PC-3 (cell line): ENCODE measurements around the gene PRSS50. TPM values are rescaled to one million over a fixed set of nuclear protein-coding genes. Genes with fewer than 3 reads are reported as not detected.
A peak's percentile ranks its signal among the peaks of the same experiment; 100 is the strongest.

Source experiments
- ATAC-seq: fragments of 200-7000 bp; cut with Tn5 transposase; 2 replicates; pipeline ENCODE4 v1.9.1; 2020; ENCODE audit warnings: mild to moderate bottlenecking, moderate library complexity
- BruUV-seq: library from RNA; stranded (reverse); fragments of 400-500 nt; replicated peaks from 2 replicates; lab custom pipeline; 2021; lab: Mats Ljungman, UMichigan
- CTCF ChIA-PET: fragments of 300-600 bp; sonication (Branson Sonifier 250); formaldehyde crosslinking; loops from one replicate; lab custom pipeline; 2022; ENCODE audit warnings: antibody characterized with exemption; lab: Charles Lee
- POLR2A ChIA-PET: fragments of 300-600 bp; sonication (Branson Sonifier 250); formaldehyde crosslinking; loops from one replicate; lab custom pipeline; 2022; ENCODE audit warnings: antibody characterized with exemption; ENCODE audit not compliant: unreplicated experiment; lab: Charles Lee
- DNase-seq: peaks from one replicate; pipeline ENCODE4 v3.0.0-alpha.2; 2015
- H2AFZ ChIP-seq: fragments of 300-600 bp; sonication (generic); 2 replicates; pipeline ENCODE4 v1.6.0; 2016; ENCODE audit warnings: antibody characterized with exemption, low read length
- H3F3A ChIP-seq: fragments of 300-600 bp; sonication (generic); one replicate; pipeline ENCODE4 v1.6.0; 2017; ENCODE audit warnings: antibody characterized with exemption, low read length, control low read depth, mild to moderate bottlenecking; ENCODE audit not compliant: unreplicated experiment
- H3K27ac ChIP-seq: fragments of 300-600 bp; sonication (generic); 2 replicates; pipeline ENCODE4 v1.5.1; 2016; ENCODE audit warnings: mild to moderate bottlenecking, low read length
- H3K27me3 ChIP-seq: fragments of 300-600 bp; sonication (generic); 2 replicates; pipeline ENCODE4 v1.6.1; 2016; ENCODE audit warnings: low read length, mixed read lengths
- H3K36me3 ChIP-seq: fragments of 300-600 bp; sonication (generic); 2 replicates; pipeline ENCODE4 v1.6.1; 2016; ENCODE audit warnings: low read depth, mixed run types, low read length, mixed read lengths
- H3K4me1 ChIP-seq: fragments of 300-600 bp; sonication (generic); 2 replicates; pipeline ENCODE4 v1.5.1; 2016; ENCODE audit warnings: low read length; ENCODE audit not compliant: insufficient read depth
- H3K4me2 ChIP-seq: fragments of 300-600 bp; sonication (generic); 2 replicates; pipeline ENCODE4 v1.6.0; 2016; ENCODE audit warnings: low read length
- H3K4me3 ChIP-seq: fragments of 300-600 bp; sonication (generic); 2 replicates; pipeline ENCODE4 v1.5.1; 2016; ENCODE audit warnings: mild to moderate bottlenecking, low read length, mixed read lengths
- H3K79me2 ChIP-seq: fragments of 300-600 bp; sonication (generic); 2 replicates; pipeline ENCODE4 v1.6.1; 2017; ENCODE audit warnings: low read length, mixed read lengths
- H3K9ac ChIP-seq: fragments of 300-600 bp; sonication (generic); 2 replicates; pipeline ENCODE4 v1.6.0; 2016; ENCODE audit warnings: mild to moderate bottlenecking, low read length
- H3K9me2 ChIP-seq: fragments of 300-600 bp; sonication (generic); replicated peaks from 2 replicates; pipeline ENCODE4 v1.6.1; 2016; ENCODE audit warnings: mixed run types, low read length, mixed read lengths
- H3K9me3 ChIP-seq: fragments of 300-600 bp; sonication (generic); 2 replicates; pipeline ENCODE4 v1.6.1; 2016; ENCODE audit warnings: low read length, mixed read lengths
- H4K20me1 ChIP-seq: fragments of 300-600 bp; sonication (generic); 2 replicates; pipeline ENCODE4 v1.6.1; 2016; ENCODE audit warnings: low read length, mixed read lengths
- EZH2 ChIP-seq: fragments of 300-600 bp; sonication (generic); IDR thresholded peaks from one replicate; pipeline ENCODE4 v1.6.1; 2017; ENCODE audit warnings: antibody characterized with exemption, mild to moderate bottlenecking, low read length; ENCODE audit not compliant: unreplicated experiment
- EZH2phosphoT487 ChIP-seq: fragments of 300-600 bp; sonication (generic); IDR thresholded peaks from 2 replicates; pipeline ENCODE4 v1.6.1; 2018; ENCODE audit warnings: mild to moderate bottlenecking, antibody characterized with exemption, low read length, borderline replicate concordance
- intact Hi-C: fragments of 100-400 bp; cut with micrococcal nuclease; formaldehyde crosslinking; loops from 2 replicates; pipeline ENCODE4 v1.9.0; 2023
- total RNA-seq: library from RNA; depleted of rRNA; stranded (reverse); fragments of >200 nt; gene quantifications from 2 replicates; pipeline ENCODE4 v1.2.3, GENCODE V29; 2014
- TF ChIP-seq, protein P1 (sequence below): fragments of 300-600 bp; sonication (generic); conservative IDR thresholded peaks from 2 replicates; pipeline ENCODE4 v1.5.1; 2017; ENCODE audit warnings: antibody characterized with exemption, low read depth, mild to moderate bottlenecking, low read length

Gene PRSS50
- total RNA-seq, 1 experiment from 2014 or later, result not detected

DNA sequence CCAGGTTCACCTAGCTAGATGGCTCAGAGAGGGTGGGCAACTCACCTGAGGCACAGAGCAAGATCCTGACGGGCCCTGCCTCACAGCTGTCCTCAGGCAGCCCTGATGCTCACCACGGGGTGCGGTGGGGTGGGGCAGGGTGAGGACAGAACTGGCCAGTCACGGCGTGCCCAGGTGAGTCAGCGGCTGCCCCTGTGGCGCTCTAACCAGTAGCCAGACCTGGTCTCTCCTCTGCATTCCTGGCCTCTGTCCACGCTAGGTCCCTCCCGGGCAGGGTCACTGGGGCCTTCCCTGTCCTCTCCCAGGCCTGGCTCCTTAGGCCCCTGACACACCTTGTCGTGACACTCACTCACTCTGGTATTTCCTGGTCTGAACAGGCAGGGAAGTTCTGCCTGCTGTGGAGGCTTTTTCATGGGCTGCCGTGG lies 25.1 kb downstream of the PRSS50 start:
- H3K27ac ChIP-seq, result peak overlapping the region; percentile 88
- peak overlapping the region; percentile 80 for H2AFZ ChIP-seq
- intact Hi-C loops, result loop anchor here (5.0 kb wide), 1 partner anchor 285 kb away; the partner anchor contains the start of genes CCR5AS and CCRL2
- H3K4me3 ChIP-seq, result peak overlapping the region; percentile 82
- ATAC-seq (peak; percentile 72), DNase-seq (peak; percentile 91)
- H3K79me2 ChIP-seq, result peaks cover 8% of the 10 kb centered on the region
- H3K4me2 ChIP-seq, result peak overlapping the region; percentile 98
- ChIA-PET CTCF (no interaction called here), POLR2A (no interaction called here)
- H3K36me3 ChIP-seq, result no peaks in the 10 kb centered on the region
- no peaks in the 10 kb centered on the region for H3K9me3 ChIP-seq
- TF ChIP-seq, protein P1, sequence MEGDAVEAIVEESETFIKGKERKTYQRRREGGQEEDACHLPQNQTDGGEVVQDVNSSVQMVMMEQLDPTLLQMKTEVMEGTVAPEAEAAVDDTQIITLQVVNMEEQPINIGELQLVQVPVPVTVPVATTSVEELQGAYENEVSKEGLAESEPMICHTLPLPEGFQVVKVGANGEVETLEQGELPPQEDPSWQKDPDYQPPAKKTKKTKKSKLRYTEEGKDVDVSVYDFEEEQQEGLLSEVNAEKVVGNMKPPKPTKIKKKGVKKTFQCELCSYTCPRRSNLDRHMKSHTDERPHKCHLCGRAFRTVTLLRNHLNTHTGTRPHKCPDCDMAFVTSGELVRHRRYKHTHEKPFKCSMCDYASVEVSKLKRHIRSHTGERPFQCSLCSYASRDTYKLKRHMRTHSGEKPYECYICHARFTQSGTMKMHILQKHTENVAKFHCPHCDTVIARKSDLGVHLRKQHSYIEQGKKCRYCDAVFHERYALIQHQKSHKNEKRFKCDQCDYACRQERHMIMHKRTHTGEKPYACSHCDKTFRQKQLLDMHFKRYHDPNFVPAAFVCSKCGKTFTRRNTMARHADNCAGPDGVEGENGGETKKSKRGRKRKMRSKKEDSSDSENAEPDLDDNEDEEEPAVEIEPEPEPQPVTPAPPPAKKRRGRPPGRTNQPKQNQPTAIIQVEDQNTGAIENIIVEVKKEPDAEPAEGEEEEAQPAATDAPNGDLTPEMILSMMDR, result no peak
- TF ChIP-seq EZH2phosphoT487, result no peak
- TF ChIP-seq EZH2, result no peak
- H3F3A ChIP-seq, result no peaks in the 10 kb centered on the region
- no TSS peak for BruUV-seq
- H3K27me3 ChIP-seq, result no peaks in the 10 kb centered on the region
- no peaks in the 10 kb centered on the region for H3K9me2 ChIP-seq
- H4K20me1 ChIP-seq, result no peaks in the 10 kb centered on the region
- peak overlapping the region; percentile 85 for H3K9ac ChIP-seq
- peaks cover 33% of the 10 kb centered on the region for H3K4me1 ChIP-seq

DNA sequence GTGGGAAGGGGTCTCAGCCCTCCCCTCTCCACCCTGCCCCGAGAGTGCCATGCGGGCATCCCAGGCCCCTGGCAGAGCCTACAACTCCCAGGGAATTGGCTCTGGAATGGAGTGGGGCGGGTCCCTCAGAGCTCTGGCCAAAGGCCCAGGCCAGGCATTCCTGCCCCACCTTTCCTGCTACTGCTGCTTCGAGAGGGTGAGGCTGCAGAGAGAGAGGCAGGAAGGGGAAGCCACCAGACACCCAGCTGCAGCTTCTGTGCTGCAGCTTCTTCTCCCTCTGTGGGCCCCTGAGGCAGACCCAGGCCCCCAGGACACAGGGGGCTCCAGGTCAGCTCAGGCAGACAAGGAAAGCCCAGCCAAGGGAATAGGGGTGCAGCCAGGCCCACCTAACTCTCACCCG lies 26.9 kb downstream of the PRSS50 start:
- Histone ChIP-seq H3K9me2 (no peaks in the 10 kb centered on the region), H2AFZ (no peak overlapping the region), H3K27ac (no peak overlapping the region), H4K20me1 (no peaks in the 10 kb centered on the region), H3F3A (no peaks in the 10 kb centered on the region), H3K9ac (no peak overlapping the region), H3K27me3 (no peaks in the 10 kb centered on the region), H3K4me3 (no peak overlapping the region), H3K4me1 (peaks cover 33% of the 10 kb centered on the region), H3K4me2 (peak overlapping the region; percentile 58), H3K36me3 (peaks cover 3% of the 10 kb centered on the region; the same call in 1 of the 2 replicates), H3K9me3 (no peaks in the 10 kb centered on the region), H3K79me2 (peaks cover 8% of the 10 kb centered on the region)
- BruUV-seq, result no TSS peak
- CTCF ChIA-PET, result no interaction called here
- DNase-seq (peak; percentile 70), ATAC-seq (peak; percentile 48)
- POLR2A ChIA-PET, result no interaction called here
- TF ChIP-seq, protein P1, result no peak
- no peak for TF ChIP-seq EZH2phosphoT487
- TF ChIP-seq EZH2, result no peak
- intact Hi-C loops, result loop anchor here (5.0 kb wide), 1 partner anchor 283 kb away; the partner anchor contains the start of genes CCR5AS and CCRL2

DNA sequence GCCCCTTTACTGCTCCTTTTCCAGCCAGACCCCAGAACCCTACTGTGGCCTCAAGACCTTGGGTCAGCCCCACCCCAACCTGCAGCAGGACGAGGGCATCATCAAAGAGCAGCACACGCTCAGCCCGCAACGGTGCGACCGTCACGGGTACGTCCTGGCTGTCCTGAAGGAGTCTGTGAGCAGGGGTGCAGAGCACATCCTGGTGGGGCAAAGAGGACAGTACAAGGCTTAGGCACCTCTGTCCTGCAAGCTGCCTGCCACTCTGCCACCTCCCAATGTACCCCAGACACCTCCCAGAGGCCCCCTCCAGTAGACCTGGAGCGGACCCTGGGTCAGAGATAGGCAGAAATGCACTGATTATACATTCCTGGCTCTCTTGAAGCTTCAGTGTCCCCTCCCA lies 32.2 kb downstream of the PRSS50 start:
- Histone ChIP-seq H3K9ac (no peak overlapping the region), H3F3A (no peaks in the 10 kb centered on the region), H4K20me1 (no peaks in the 10 kb centered on the region), H2AFZ (no peak overlapping the region), H3K9me2 (no peaks in the 10 kb centered on the region), H3K4me3 (no peak overlapping the region), H3K36me3 (peaks cover 7% of the 10 kb centered on the region; the same call in 1 of the 2 replicates), H3K27ac (no peak overlapping the region), H3K4me1 (peaks cover under 1% of the 10 kb centered on the region), H3K4me2 (no peak overlapping the region), H3K27me3 (no peaks in the 10 kb centered on the region), H3K9me3 (no peaks in the 10 kb centered on the region), H3K79me2 (no peaks in the 10 kb centered on the region)
- DNase-seq (no peak), ATAC-seq (no peak)
- TF ChIP-seq, protein P1, result no peak
- TF ChIP-seq EZH2phosphoT487 (no peak), EZH2 (no peak)
- no TSS peak for BruUV-seq
- CTCF ChIA-PET, result no interaction called here
- POLR2A ChIA-PET, result no interaction called here
- intact Hi-C loops, result no loop called here
